ENCODE results near the gene PALD1. TPM values are rescaled to one million over a fixed set of nuclear protein-coding genes. Genes with fewer than 3 reads are reported as not detected.
A peak's percentile ranks its signal among the peaks of the same experiment; 100 is the strongest.

The PALD1 gene
- total RNA-seq, 1 experiment from 2014 or later = 33.1 TPM

GRCh38 chr10:70540089-70540788, 61.7 kb downstream of the PALD1 start:
- no peak overlapping the region for H3K4me2 ChIP-seq (ENCODE audit: low read length)
- H3K27ac ChIP-seq (ENCODE audit: low read depth, low read length) = no peak overlapping the region
- BruUV-seq (replicated peaks) = TSS peak; percentile 22
- intact Hi-C loops (cut with micrococcal nuclease) = no loop called here
- H3K4me3 ChIP-seq (replicated peaks in 1 of 2; ENCODE audit: low read depth in 1 of 2, low read length in 2 of 2) = no peak overlapping the region
- ChIA-PET POLR2A (no interaction called here), RAD21 (ENCODE audit: low non-redundant PET in 1 of 2, low total read pairs in 2 of 2, uncharacterized antibody in 2 of 2, unreplicated experiment in 2 of 2) (interaction anchor here in 1 of 2 experiments (0.7 to 0.9 kb wide), 2 partner anchors 78 to 79 kb away, joined by 3 read pairs; no protein-coding TSS in a partner anchor), CTCF (interaction anchor here (1.8 to 3.7 kb wide), 2 partner anchors 78 to 79 kb away, joined by 11 to 21 read pairs; no protein-coding TSS in a partner anchor)
- ATAC-seq = peak; percentile 53
- peaks cover 3 to 11% of the 10 kb centered on the region in 2 experiments; a peak in 2 of 4 replicates for H3K4me1 ChIP-seq (ENCODE audit: control insufficient read depth in 1 of 2, insufficient read depth in 2 of 2, low read length in 2 of 2)
- no peak for DNase-seq (ENCODE audit: low read depth, low spot score)
- no peaks in the 10 kb centered on the region for H3K9me2 ChIP-seq (ENCODE audit: insufficient read depth)
- no peak overlapping the region for H2AFZ ChIP-seq (ENCODE audit: low read depth, low read length, poor library complexity, severe bottlenecking)
- no peaks in the 10 kb centered on the region for H3K27me3 ChIP-seq (ENCODE audit: insufficient read depth, low read length)
- TF ChIP-seq ATF3 (IDR thresholded peaks at IDR 0.05) (no peak), EGR1 (IDR thresholded peaks at IDR 0.05; ENCODE audit: low read depth) (no peak), REST (IDR thresholded peaks at IDR 0.05; ENCODE audit: low read depth) (no peak), ZNF274 (IDR thresholded peaks at IDR 0.05; ENCODE audit: low read depth, low read length) (no peak), ZBTB33 (IDR thresholded peaks at IDR 0.05; ENCODE audit: extremely low read depth, insufficient replicate concordance, low read length) (no peak), SIN3A (IDR thresholded peaks at IDR 0.05; ENCODE audit: low read depth) (no peak), POLR2AphosphoS5 (IDR thresholded peaks at IDR 0.05; ENCODE audit: low read depth, low read length) (no peak), YY1 (IDR thresholded peaks at IDR 0.05; ENCODE audit: extremely low read depth, insufficient replicate concordance, low read depth, low read length) (no peak), ELF1 (IDR thresholded peaks at IDR 0.05; ENCODE audit: borderline replicate concordance, low read depth) (no peak), CBX3 (IDR thresholded peaks at IDR 0.05; ENCODE audit: low read depth) (no peak), EZH2phosphoT487 (IDR thresholded peaks at IDR 0.05; ENCODE audit: borderline replicate concordance) (no peak), RAD21 (IDR thresholded peaks at IDR 0.05; ENCODE audit: low read depth) (peak; percentile 80), CTCF (IDR thresholded peaks at IDR 0.05 in 2 of 3, conservative IDR thresholded peaks at IDR 0.05 in 1 of 3; ENCODE audit: borderline replicate concordance in 1 of 3, insufficient read depth in 1 of 3, low read depth in 2 of 3, low read length in 2 of 3) (peak; percentile 48 to 78 (median 73); a peak in 5 of 6 replicates), EZH2 (IDR thresholded peaks at IDR 0.05) (no peak), TCF7L2 (IDR thresholded peaks at IDR 0.05; ENCODE audit: borderline replicate concordance, extremely low read depth, insufficient read depth, insufficient read length) (no peak), MAX (IDR thresholded peaks at IDR 0.05) (no peak)
- H3K9ac ChIP-seq (ENCODE audit: low read length) = no peak overlapping the region
- H3K9me3 ChIP-seq (ENCODE audit: control insufficient read depth in 1 of 2, insufficient read depth in 1 of 2, low read depth in 1 of 2, low read length in 2 of 2) = no peaks in the 10 kb centered on the region
- H3K36me3 ChIP-seq (ENCODE audit: control insufficient read depth in 1 of 2, insufficient read depth in 2 of 2, low read length in 2 of 2) = peaks cover 14 to 40% of the 10 kb centered on the region in 2 experiments; a peak in 3 of 4 replicates
- no peaks in the 10 kb centered on the region for H3K79me2 ChIP-seq (ENCODE audit: insufficient read depth, low read length)
- no peaks in the 10 kb centered on the region for H4K20me1 ChIP-seq (ENCODE audit: insufficient read depth)

Data from HCT116 (cell line).